ENCODE results near the gene ZSWIM9.
A peak's percentile ranks its signal among the peaks of the same experiment; 100 is the strongest.

ZSWIM9 gene

GRCh38 chr19:48148576-48148975 is 21.9 kb upstream of the ZSWIM9 start:
- no peaks in the 10 kb centered on the region for H3K9me3 ChIP-seq (ENCODE audit: control insufficient read depth, low read length)
- no peaks in the 10 kb centered on the region for H3K27me3 ChIP-seq (ENCODE audit: control insufficient read depth, insufficient read depth, low read length)
- H3K4me1 ChIP-seq (ENCODE audit: control insufficient read depth, insufficient read depth, low read length) = no peaks in the 10 kb centered on the region
- no peaks in the 10 kb centered on the region for H3K36me3 ChIP-seq (ENCODE audit: control insufficient read depth, insufficient read depth, low read length)
- no peak overlapping the region for H3K4me3 ChIP-seq (ENCODE audit: low read length)
- no peak overlapping the region for H3K9ac ChIP-seq (ENCODE audit: low read length)

- H3K9me3 ChIP-seq (ENCODE audit: control insufficient read depth, low read length) = no peaks in the 10 kb centered on the region
- no peaks in the 10 kb centered on the region for H3K36me3 ChIP-seq (ENCODE audit: control insufficient read depth, insufficient read depth, low read length)
- H3K4me1 ChIP-seq (ENCODE audit: control insufficient read depth, insufficient read depth, low read length) = no peaks in the 10 kb centered on the region
- H3K27me3 ChIP-seq (ENCODE audit: control insufficient read depth, insufficient read depth, low read length) = no peaks in the 10 kb centered on the region
- H3K4me3 ChIP-seq (ENCODE audit: low read length) = no peak overlapping the region
- no peak overlapping the region for H3K9ac ChIP-seq (ENCODE audit: low read length)
These were observed 21.1 kb upstream of the ZSWIM9 start for GRCh38 chr19:48149430-48149829.

GRCh38 chr19:48152551-48152950 is 17.9 kb upstream of the ZSWIM9 start:
- Histone ChIP-seq H3K9ac (ENCODE audit: low read length) (no peak overlapping the region), H3K36me3 (ENCODE audit: control insufficient read depth, insufficient read depth, low read length) (no peaks in the 10 kb centered on the region), H3K4me1 (ENCODE audit: control insufficient read depth, insufficient read depth, low read length) (no peaks in the 10 kb centered on the region)

GRCh38 chr19:48154003-48154402 is 16.5 kb upstream of the ZSWIM9 start:
- H3K9me3 ChIP-seq (ENCODE audit: control insufficient read depth, low read length) = no peaks in the 10 kb centered on the region
- H3K36me3 ChIP-seq (ENCODE audit: control insufficient read depth, insufficient read depth, low read length) = no peaks in the 10 kb centered on the region
- H3K9ac ChIP-seq (ENCODE audit: low read length) = no peak overlapping the region
- H3K4me1 ChIP-seq (ENCODE audit: control insufficient read depth, insufficient read depth, low read length) = no peaks in the 10 kb centered on the region
- no peaks in the 10 kb centered on the region for H3K27me3 ChIP-seq (ENCODE audit: control insufficient read depth, insufficient read depth, low read length)
- no peak overlapping the region for H3K4me3 ChIP-seq (ENCODE audit: low read length)

More at GRCh38 chr19:48152551-48152950, 17.9 kb upstream of the ZSWIM9 start:
- no peak overlapping the region for H3K4me3 ChIP-seq (ENCODE audit: low read length)
- H3K9me3 ChIP-seq (ENCODE audit: control insufficient read depth, low read length) = no peaks in the 10 kb centered on the region
- no peaks in the 10 kb centered on the region for H3K27me3 ChIP-seq (ENCODE audit: control insufficient read depth, insufficient read depth, low read length)

GRCh38 chr19:48158210-48158790 is 12.2 kb upstream of the ZSWIM9 start:
- Histone ChIP-seq H3K36me3 (ENCODE audit: control insufficient read depth, insufficient read depth, low read length) (no peaks in the 10 kb centered on the region), H3K4me1 (ENCODE audit: control insufficient read depth, insufficient read depth, low read length) (no peaks in the 10 kb centered on the region), H3K27me3 (ENCODE audit: control insufficient read depth, insufficient read depth, low read length) (no peaks in the 10 kb centered on the region), H3K4me3 (ENCODE audit: low read length) (no peak overlapping the region), H3K9ac (ENCODE audit: low read length) (no peak overlapping the region), H3K9me3 (ENCODE audit: control insufficient read depth, low read length) (no peaks in the 10 kb centered on the region)

GRCh38 chr19:48168689-48169088 is 1.8 kb upstream of the ZSWIM9 start:
- Histone ChIP-seq H3K36me3 (ENCODE audit: control insufficient read depth, insufficient read depth, low read length) (no peaks in the 10 kb centered on the region), H3K9ac (ENCODE audit: low read length) (peak overlapping the region; percentile 43), H3K4me1 (ENCODE audit: control insufficient read depth, insufficient read depth, low read length) (peaks cover 6% of the 10 kb centered on the region), H3K4me3 (ENCODE audit: low read length) (no peak overlapping the region), H3K27me3 (ENCODE audit: control insufficient read depth, insufficient read depth, low read length) (no peaks in the 10 kb centered on the region), H3K9me3 (ENCODE audit: control insufficient read depth, low read length) (no peaks in the 10 kb centered on the region)

GRCh38 chr19:48169578-48169938 is 922 bp upstream of the ZSWIM9 start:
- no peak overlapping the region for H3K4me3 ChIP-seq (ENCODE audit: low read length)
- no peaks in the 10 kb centered on the region for H3K36me3 ChIP-seq (ENCODE audit: control insufficient read depth, insufficient read depth, low read length)
- no peaks in the 10 kb centered on the region for H3K9me3 ChIP-seq (ENCODE audit: control insufficient read depth, low read length)
- peaks cover 6% of the 10 kb centered on the region for H3K4me1 ChIP-seq (ENCODE audit: control insufficient read depth, insufficient read depth, low read length)
- H3K9ac ChIP-seq (ENCODE audit: low read length) = no peak overlapping the region
- H3K27me3 ChIP-seq (ENCODE audit: control insufficient read depth, insufficient read depth, low read length) = no peaks in the 10 kb centered on the region

GRCh38 chr19:48170817-48171347 is 402 bp downstream of the ZSWIM9 start:
- Histone ChIP-seq H3K36me3 (ENCODE audit: control insufficient read depth, insufficient read depth, low read length) (no peaks in the 10 kb centered on the region), H3K4me3 (ENCODE audit: low read length) (peak overlapping the region; percentile 34)

GRCh38 chr19:48171710-48172109 is 1.2 kb downstream of the ZSWIM9 start:
- no peak overlapping the region for H3K4me3 ChIP-seq (ENCODE audit: low read length)
- no peak overlapping the region for H3K9ac ChIP-seq (ENCODE audit: low read length)
- peaks cover 6% of the 10 kb centered on the region for H3K4me1 ChIP-seq (ENCODE audit: control insufficient read depth, insufficient read depth, low read length)
- H3K9me3 ChIP-seq (ENCODE audit: control insufficient read depth, low read length) = no peaks in the 10 kb centered on the region
- no peaks in the 10 kb centered on the region for H3K36me3 ChIP-seq (ENCODE audit: control insufficient read depth, insufficient read depth, low read length)
- H3K27me3 ChIP-seq (ENCODE audit: control insufficient read depth, insufficient read depth, low read length) = no peaks in the 10 kb centered on the region

More at GRCh38 chr19:48170817-48171347, 402 bp downstream of the ZSWIM9 start:
- H3K4me1 ChIP-seq (ENCODE audit: control insufficient read depth, insufficient read depth, low read length) = peaks cover 6% of the 10 kb centered on the region
- no peaks in the 10 kb centered on the region for H3K9me3 ChIP-seq (ENCODE audit: control insufficient read depth, low read length)
- H3K27me3 ChIP-seq (ENCODE audit: control insufficient read depth, insufficient read depth, low read length) = no peaks in the 10 kb centered on the region
- H3K9ac ChIP-seq (ENCODE audit: low read length) = peak overlapping the region; percentile 71

- Histone ChIP-seq H3K36me3 (ENCODE audit: control insufficient read depth, insufficient read depth, low read length) (no peaks in the 10 kb centered on the region), H3K9ac (ENCODE audit: low read length) (no peak overlapping the region), H3K4me3 (ENCODE audit: low read length) (no peak overlapping the region), H3K9me3 (ENCODE audit: control insufficient read depth, low read length) (no peaks in the 10 kb centered on the region), H3K27me3 (ENCODE audit: control insufficient read depth, insufficient read depth, low read length) (no peaks in the 10 kb centered on the region), H3K4me1 (ENCODE audit: control insufficient read depth, insufficient read depth, low read length) (peaks cover 6% of the 10 kb centered on the region)
These were observed 4.1 kb downstream of the ZSWIM9 start for GRCh38 chr19:48174445-48175030.

GRCh38 chr19:48175578-48175977 is 5.1 kb downstream of the ZSWIM9 start:
- no peaks in the 10 kb centered on the region for H3K27me3 ChIP-seq (ENCODE audit: control insufficient read depth, insufficient read depth, low read length)
- H3K36me3 ChIP-seq (ENCODE audit: control insufficient read depth, insufficient read depth, low read length) = no peaks in the 10 kb centered on the region
- no peaks in the 10 kb centered on the region for H3K9me3 ChIP-seq (ENCODE audit: control insufficient read depth, low read length)
- no peak overlapping the region for H3K9ac ChIP-seq (ENCODE audit: low read length)
- H3K4me1 ChIP-seq (ENCODE audit: control insufficient read depth, insufficient read depth, low read length) = peaks cover 6% of the 10 kb centered on the region
- H3K4me3 ChIP-seq (ENCODE audit: low read length) = no peak overlapping the region

GRCh38 chr19:48176226-48176625 is 5.7 kb downstream of the ZSWIM9 start:
- Histone ChIP-seq H3K4me3 (ENCODE audit: low read length) (no peak overlapping the region), H3K9ac (ENCODE audit: low read length) (no peak overlapping the region), H3K9me3 (ENCODE audit: control insufficient read depth, low read length) (no peaks in the 10 kb centered on the region), H3K27me3 (ENCODE audit: control insufficient read depth, insufficient read depth, low read length) (no peaks in the 10 kb centered on the region), H3K4me1 (ENCODE audit: control insufficient read depth, insufficient read depth, low read length) (peaks cover 3% of the 10 kb centered on the region), H3K36me3 (ENCODE audit: control insufficient read depth, insufficient read depth, low read length) (no peaks in the 10 kb centered on the region)

Data from mucosa of stomach (tissue), 1 donor.